B cell (primary cell): ENCODE measurements around the gene DOK7. TPM values are rescaled to one million over a fixed set of nuclear protein-coding genes. Genes with fewer than 3 reads are reported as not detected.
A peak's percentile ranks its signal among the peaks of the same experiment; 100 is the strongest.

Experiments
- ATAC-seq: fragments of 200-7000 bp; cut with Tn5 transposase; one replicate; pipeline ENCODE4 v1.10.0; 2021; ENCODE audit warnings: low read depth, mild to moderate bottlenecking, moderate number of reproducible peaks, moderate library complexity
- CTCF ChIA-PET: fragments of 350-600 bp; sonication (Branson Sonifier 250); formaldehyde crosslinking; loops from one replicate; lab custom pipeline; 2021; ENCODE audit warnings: antibody characterized with exemption, inconsistent platforms; lab: Charles Lee
- POLR2A ChIA-PET: fragments of 350-600 bp; sonication (Branson Sonifier 250); formaldehyde crosslinking; loops from one replicate; lab custom pipeline; 2021; ENCODE audit warnings: antibody characterized with exemption; lab: Charles Lee
- DNase-seq: peaks from one replicate; pipeline ENCODE4 v3.0.0; 2013
- H2AFZ ChIP-seq: 2 replicates; pipeline ENCODE4 v1.6.1; 2012; ENCODE audit warnings: mild to moderate bottlenecking, low read depth, low read length; ENCODE audit not compliant: insufficient read depth, poor library complexity, severe bottlenecking
- H3K27ac ChIP-seq, 2 donors: 1 replicate in 1 of 2; 2 replicates in 1 of 2; pipeline ENCODE4 v1.5.1; 2012 to 2013; ENCODE audit warnings: low read length in 2 of 2, mild to moderate bottlenecking in 2 of 2, moderate library complexity in 1 of 2
- H3K27me3 ChIP-seq, 4 experiments: fragments of 200-600 bp in 1 of 4; sonication (generic) in 1 of 4; replicated peaks in 1 of 4; 1 replicate in 2 of 4; 2 replicates in 2 of 4; pipeline versions ENCODE4 v1.6.1 to v1.7.0; 2013 to 2016; ENCODE audit warnings: low read length in 3 of 4, mild to moderate bottlenecking in 2 of 4, mixed read lengths in 1 of 4, moderate library complexity in 1 of 4; ENCODE audit not compliant: insufficient read depth in 4 of 4, control insufficient read depth in 3 of 4; ENCODE audit errors: control extremely low read depth in 1 of 4
- H3K36me3 ChIP-seq, 2 experiments: replicated peaks in 1 of 2; 1 replicate in 1 of 2; 2 replicates in 1 of 2; pipeline versions ENCODE4 v1.6.1 to v1.7.1; 2013; ENCODE audit warnings: low read length in 1 of 2; ENCODE audit not compliant: insufficient read depth in 2 of 2, control insufficient read depth in 1 of 2; ENCODE audit errors: control extremely low read depth in 1 of 2, extremely low read depth in 1 of 2
- H3K4me1 ChIP-seq, 2 donors: fragments of 200-600 bp in 1 of 2; sonication (generic) in 1 of 2; 1 replicate in 1 of 2; 2 replicates in 1 of 2; pipeline versions ENCODE4 v1.5.1 to v1.6.1; 2013 to 2017; ENCODE audit warnings: low read length in 2 of 2; ENCODE audit not compliant: control insufficient read depth in 2 of 2, insufficient read depth in 2 of 2
- H3K4me2 ChIP-seq: replicated peaks from 2 replicates; pipeline ENCODE3; 2012; ENCODE audit warnings: mild to moderate bottlenecking, low read depth, low read length; ENCODE audit not compliant: poor library complexity, severe bottlenecking
- H3K4me3 ChIP-seq, 5 experiments: fragments of 200-600 bp in 1 of 5; sonication (generic) in 1 of 5; 1 replicate in 3 of 5; 2 replicates in 2 of 5; pipeline versions ENCODE4 v1.5.1 to v1.7.0; 2011 to 2016; ENCODE audit warnings: low read length in 4 of 5, mild to moderate bottlenecking in 4 of 5, low read depth in 2 of 5, control low read depth in 1 of 5, moderate library complexity in 1 of 5; ENCODE audit not compliant: insufficient read depth in 1 of 5; ENCODE audit errors: control extremely low read depth in 1 of 5, extremely low read depth in 1 of 5
- H3K79me2 ChIP-seq: fragments of 200-600 bp; sonication (generic); one replicate; pipeline ENCODE4 v1.6.0; 2016; ENCODE audit warnings: low read length; ENCODE audit not compliant: control insufficient read depth, insufficient read depth
- H3K9ac ChIP-seq: fragments of 200-600 bp; sonication (generic); 2 replicates; pipeline ENCODE4 v1.6.1; 2017; ENCODE audit warnings: mild to moderate bottlenecking, low read length, moderate library complexity
- H3K9me3 ChIP-seq, 3 donors: one replicate each; pipeline versions ENCODE4 v1.6.1 to v1.7.1; 2013; ENCODE audit warnings: low read length in 2 of 3; ENCODE audit not compliant: control insufficient read depth in 2 of 3, insufficient read depth in 1 of 3; ENCODE audit errors: control extremely low read depth in 1 of 3
- H4K20me1 ChIP-seq: 2 replicates; pipeline ENCODE4 v1.6.0; 2012; ENCODE audit warnings: mild to moderate bottlenecking, low read length; ENCODE audit not compliant: insufficient read depth, control insufficient read depth, poor library complexity, severe bottlenecking
- H3K27ac Mint-ChIP-seq: one replicate; pipeline ENCODE4 v1.8.0; 2021; ENCODE audit warnings: mixed read lengths
- H3K27me3 Mint-ChIP-seq: one replicate; pipeline ENCODE4 v1.8.0; 2021; ENCODE audit warnings: mixed read lengths
- H3K4me1 Mint-ChIP-seq: one replicate; pipeline ENCODE4 v1.8.0; 2021; ENCODE audit warnings: mixed read lengths
- H3K4me3 Mint-ChIP-seq: one replicate; pipeline ENCODE4 v1.8.0; 2021; ENCODE audit warnings: mixed read lengths
- H3K9me3 Mint-ChIP-seq: one replicate; pipeline ENCODE4 v1.8.0; 2022; ENCODE audit warnings: mixed read lengths; ENCODE audit not compliant: insufficient read depth
- CTCF ChIP-seq: fragments of 200-600 bp; IDR thresholded peaks from one replicate; pipeline ENCODE4 v1.8.0; 2022; ENCODE audit warnings: antibody characterized with exemption, mild to moderate bottlenecking
- EZH2 ChIP-seq: IDR thresholded peaks from 2 replicates; pipeline ENCODE4 v1.6.1; 2012; ENCODE audit warnings: borderline replicate concordance, low read depth, mild to moderate bottlenecking, moderate library complexity, low read length; ENCODE audit not compliant: insufficient read depth, poor library complexity, severe bottlenecking
- WGBS: methylation state at CpG from one replicate; pipeline ENCODE4 v1.1.5; 2013; ENCODE audit warnings: missing lambda C conversion rate; ENCODE audit not compliant: insufficient coverage; 5-methylcytosine and 5-hydroxymethylcytosine counted together
- intact Hi-C: fragments of 100-400 bp; cut with micrococcal nuclease; formaldehyde crosslinking; loops from one replicate; pipeline ENCODE4 v1.10.0; 2022
- polyA plus RNA-seq: library from polyadenylated mRNA; depleted of rRNA; stranded (reverse); fragments of >200 nt; gene quantifications from 2 replicates; pipeline ENCODE4 v1.2.3, GENCODE V29; 2012
- total RNA-seq, 2 donors: library from RNA; stranded (reverse); fragments of 120-200 nt in 1 of 2; gene quantifications; 1 replicate in 1 of 2; 2 replicates in 1 of 2; pipeline versions ENCODE4 v1.2.3 to v1.2.4, GENCODE V29; 2013 to 2022

The DOK7 gene
- total and polyA plus RNA-seq, 2 donors (not counting 1 experiment from before 2014, with no cell fraction given): 24.1 to 24.8 TPM

- peak overlapping the region; percentile 96 for H3K9ac ChIP-seq
- H3K9me3 Mint-ChIP-seq: no peaks in the 10 kb centered on the region
- H3K36me3 ChIP-seq: peaks cover 0 to 19% of the 10 kb centered on the region in 2 experiments
- peaks cover 5% of the 10 kb centered on the region for H3K27me3 Mint-ChIP-seq
- peak overlapping the region; percentile 100 for H3K4me3 Mint-ChIP-seq
- H3K79me2 ChIP-seq: peaks cover 66% of the 10 kb centered on the region
- H3K27me3 ChIP-seq: peaks cover 0 to 3% (median 0%) of the 10 kb centered on the region in 4 experiments
- H4K20me1 ChIP-seq: peaks cover 41% of the 10 kb centered on the region
- H3K4me3 ChIP-seq: peak overlapping the region; percentile 50 to 98 (median 85)
- POLR2A ChIA-PET: no interaction called here
- 17% methylated on average over 39 of the region's 42 CpGs for WGBS
- H3K27ac Mint-ChIP-seq: peak overlapping the region; percentile 96
- DNase-seq: no peak
- no peak for ATAC-seq
- H3K9me3 ChIP-seq: peaks cover 0 to 13% (median 0%) of the 10 kb centered on the region in 3 donors
- TF ChIP-seq EZH2: no peak
- no peak for TF ChIP-seq CTCF
- peaks cover 38% of the 10 kb centered on the region for H3K4me1 Mint-ChIP-seq
- CTCF ChIA-PET: interaction anchor here (0.6 to 1.2 kb wide), 2 partner anchors 53 to 248 kb away, joined by 3 read pairs; no protein-coding TSS in a partner anchor
- peak overlapping the region; percentile 92 for H3K4me2 ChIP-seq
- peaks cover 29 to 39% of the 10 kb centered on the region in 2 donors for H3K4me1 ChIP-seq
- intact Hi-C loops: loop anchor here (1.0 to 10.0 kb wide), 3 partner anchors 48 to 762 kb away; partner anchors contain the start of genes LYAR, RGS12 and ZBTB49
- H3K27ac ChIP-seq: peak overlapping the region in 1 of 2 donors; percentile 52
- H2AFZ ChIP-seq: peak overlapping the region; percentile 98
These were observed 69.8 kb downstream of the DOK7 start for GRCh38 chr4:3532751-3533422.

DNA sequence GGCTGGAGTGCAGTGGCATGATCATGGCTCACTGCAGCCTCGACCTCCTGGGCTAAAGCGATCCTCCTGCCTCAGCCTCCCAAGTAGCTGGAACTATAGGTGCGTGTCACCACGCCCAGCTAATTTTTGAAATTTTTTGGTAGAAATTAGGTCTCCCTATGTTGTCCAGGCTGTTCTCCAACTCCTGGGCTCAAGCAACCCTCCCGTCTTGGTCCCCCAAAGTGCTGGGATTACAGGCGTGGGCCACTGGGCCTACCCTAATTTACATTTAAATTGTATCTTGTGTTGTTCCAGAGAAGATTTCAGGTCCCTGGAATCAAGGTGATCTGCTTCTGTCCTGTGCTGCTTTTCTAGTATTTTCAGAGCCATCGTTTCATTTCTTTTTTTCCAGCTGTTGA lies 70.3 kb downstream of the DOK7 start:
- peaks cover 0 to 3% (median 0%) of the 10 kb centered on the region in 4 experiments for H3K27me3 ChIP-seq
- Mint-ChIP-seq H3K9me3 (no peaks in the 10 kb centered on the region), H3K4me3 (peak overlapping the region; percentile 100), H3K27me3 (peaks cover 5% of the 10 kb centered on the region), H3K27ac (no peak overlapping the region), H3K4me1 (peaks cover 36% of the 10 kb centered on the region)
- intact Hi-C loops: loop anchor here (2.0 to 10.0 kb wide), 2 partner anchors 241 to 761 kb away; partner anchors contain the start of genes LYAR, RGS12 and ZBTB49
- H2AFZ ChIP-seq: no peak overlapping the region
- peaks cover 0 to 13% of the 10 kb centered on the region in 2 experiments for H3K36me3 ChIP-seq
- TF ChIP-seq EZH2 (no peak), CTCF (no peak)
- H3K4me3 ChIP-seq: no peak overlapping the region
- peaks cover 36% of the 10 kb centered on the region for H4K20me1 ChIP-seq
- DNase-seq (no peak), ATAC-seq (no peak)
- POLR2A ChIA-PET: interaction anchor here (0.8 kb wide), 1 partner anchor 179 kb away, joined by 3 read pairs; no protein-coding TSS in a partner anchor
- H3K79me2 ChIP-seq: peaks cover 60% of the 10 kb centered on the region
- CTCF ChIA-PET: interaction anchor here (0.6 to 1.2 kb wide), 2 partner anchors 53 to 249 kb away, joined by 3 read pairs; no protein-coding TSS in a partner anchor
- peaks cover 29 to 34% of the 10 kb centered on the region in 2 donors for H3K4me1 ChIP-seq
- H3K9me3 ChIP-seq: peaks cover 0 to 16% (median 0%) of the 10 kb centered on the region in 3 donors
- no peak overlapping the region for H3K9ac ChIP-seq
- peak overlapping the region; percentile 92 for H3K4me2 ChIP-seq
- 91% methylated on average over 5 of the region's 7 CpGs for WGBS
- H3K27ac ChIP-seq: no peak overlapping the region
